Measurements from ENCODE around the gene METTL16.

GRCh38 chr17:2372180-2372579 lies 139.5 kb downstream of the METTL16 start:
- TF ChIP-seq MXI1 (IDR thresholded peaks at IDR 0.05; ENCODE audit: low read depth, low read length) = no peak
- no peak for TF ChIP-seq ZNF780A (CRISPR knock-in tag; IDR thresholded peaks at IDR 0.05)

Data from K562 (cell line).